GM19452 (cell line): Measurements from ENCODE around the gene CHPF.

ENCODE experiments used
- ATAC-seq: cut with Tn5 transposase; IDR thresholded peaks from one replicate; pipeline ENCODE4 v1.9.1; 2021; ENCODE audit not compliant: unreplicated experiment

The CHPF gene

GRCh38 chr2:219552382-219553167 is 9.0 kb upstream of the CHPF start:
- ATAC-seq, result peak; percentile 93

DNA sequence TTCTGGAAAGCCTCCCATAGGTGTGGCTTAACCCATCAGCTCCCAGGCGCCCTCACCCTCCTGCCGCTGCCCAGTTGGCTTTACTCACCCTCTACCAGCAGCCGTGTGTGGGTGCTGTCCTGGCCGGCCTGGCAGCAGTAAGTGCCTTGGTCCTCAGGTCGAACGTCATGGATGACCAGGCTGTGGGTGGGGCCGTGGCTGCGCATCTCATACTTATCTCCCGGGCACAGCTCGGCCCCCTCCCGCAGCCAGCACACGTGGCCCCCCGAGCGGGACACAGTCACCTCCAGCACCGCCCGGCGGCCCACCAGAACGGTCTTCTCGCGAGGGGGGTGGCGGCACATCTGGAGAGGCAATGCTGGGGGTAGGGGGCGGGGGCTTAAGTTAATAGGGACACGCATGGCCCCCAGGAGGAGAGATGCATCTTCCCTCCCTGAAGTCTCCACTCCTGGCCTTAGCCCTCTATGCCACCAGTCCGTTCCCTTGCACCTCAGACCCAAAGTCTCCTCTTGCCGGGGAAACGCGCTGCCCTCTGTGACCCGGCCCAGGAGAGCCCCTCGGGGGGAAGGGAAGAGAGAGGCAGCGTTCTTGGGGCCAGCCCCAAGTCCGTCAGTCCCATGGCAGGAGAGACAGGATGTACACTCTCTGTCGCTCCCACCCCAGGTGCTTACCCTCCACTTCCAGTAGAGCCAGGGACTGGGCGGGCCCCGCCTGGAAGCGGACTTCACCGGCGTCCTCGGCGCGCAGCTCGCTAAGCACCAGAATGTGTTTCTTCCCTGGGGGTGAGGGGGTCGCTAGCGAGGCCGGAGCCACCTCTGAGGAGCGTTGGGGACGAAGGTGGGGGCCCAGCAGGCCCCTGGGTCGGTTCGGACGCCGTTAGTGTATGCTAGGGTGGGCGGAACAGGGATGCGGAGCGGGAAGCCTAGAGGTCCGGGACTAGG is 8.1 kb upstream of the CHPF start:
- peak; percentile 19 for ATAC-seq

GRCh38 chr2:219549619-219550018 is 6.0 kb upstream of the CHPF start:
- ATAC-seq, result no peak

DNA sequence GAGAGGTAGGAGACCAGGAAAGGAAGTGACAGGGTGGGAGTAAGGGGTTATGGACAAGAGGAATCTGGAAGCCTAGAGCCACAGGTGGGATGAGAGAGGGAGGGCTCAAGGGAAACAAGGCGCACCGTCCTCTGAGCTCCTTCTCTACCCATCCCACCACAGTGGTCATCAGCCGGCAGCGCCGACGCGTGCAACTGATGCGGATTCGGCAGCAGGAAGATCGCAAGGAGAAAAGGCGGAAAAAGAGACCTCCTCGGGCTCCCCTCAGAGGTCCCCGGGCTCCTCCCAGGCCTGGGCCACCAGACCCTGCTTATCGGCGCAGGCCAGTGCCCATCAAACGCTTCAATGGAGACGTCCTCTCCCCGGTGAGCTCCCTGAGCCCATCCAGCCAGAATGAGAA is 5.4 kb upstream of the CHPF start:
- ATAC-seq, result no peak

DNA sequence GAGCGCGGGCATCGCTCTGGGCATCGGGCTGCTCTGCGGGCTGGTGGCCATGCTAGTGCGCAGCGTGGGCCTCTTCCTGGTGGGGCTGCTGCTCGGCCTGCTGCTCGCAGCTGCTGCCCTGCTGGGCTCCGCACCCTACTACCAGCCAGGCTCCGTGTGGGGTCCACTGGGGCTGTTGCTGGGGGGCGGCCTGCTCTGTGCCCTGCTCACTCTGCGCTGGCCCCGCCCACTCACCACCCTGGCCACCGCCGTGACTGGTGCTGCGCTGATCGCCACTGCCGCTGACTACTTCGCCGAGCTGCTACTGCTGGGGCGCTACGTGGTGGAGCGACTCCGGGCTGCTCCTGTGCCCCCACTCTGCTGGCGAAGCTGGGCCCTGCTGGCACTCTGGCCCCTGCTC is 4.0 kb upstream of the CHPF start:
- no peak for ATAC-seq

DNA sequence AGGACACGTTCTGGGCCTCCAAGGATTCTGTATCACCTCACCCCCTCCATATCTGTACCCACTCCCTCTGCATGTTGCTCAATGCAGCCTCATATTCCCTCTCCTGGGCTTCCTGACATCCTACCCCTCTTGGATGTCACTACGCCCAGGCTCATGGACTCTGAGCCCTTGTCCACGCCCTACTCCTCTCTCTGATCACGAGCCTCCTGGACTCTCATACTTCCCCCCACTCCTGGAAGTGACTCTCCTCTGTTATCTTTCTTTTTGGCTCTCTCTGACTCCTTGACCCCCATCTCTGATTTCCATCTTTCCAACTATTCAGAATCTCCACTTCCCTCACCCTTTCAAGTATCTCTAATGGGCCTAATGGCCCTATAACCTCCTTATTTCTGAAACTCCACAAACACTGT is 2.3 kb upstream of the CHPF start:
- ATAC-seq, result no peak

DNA sequence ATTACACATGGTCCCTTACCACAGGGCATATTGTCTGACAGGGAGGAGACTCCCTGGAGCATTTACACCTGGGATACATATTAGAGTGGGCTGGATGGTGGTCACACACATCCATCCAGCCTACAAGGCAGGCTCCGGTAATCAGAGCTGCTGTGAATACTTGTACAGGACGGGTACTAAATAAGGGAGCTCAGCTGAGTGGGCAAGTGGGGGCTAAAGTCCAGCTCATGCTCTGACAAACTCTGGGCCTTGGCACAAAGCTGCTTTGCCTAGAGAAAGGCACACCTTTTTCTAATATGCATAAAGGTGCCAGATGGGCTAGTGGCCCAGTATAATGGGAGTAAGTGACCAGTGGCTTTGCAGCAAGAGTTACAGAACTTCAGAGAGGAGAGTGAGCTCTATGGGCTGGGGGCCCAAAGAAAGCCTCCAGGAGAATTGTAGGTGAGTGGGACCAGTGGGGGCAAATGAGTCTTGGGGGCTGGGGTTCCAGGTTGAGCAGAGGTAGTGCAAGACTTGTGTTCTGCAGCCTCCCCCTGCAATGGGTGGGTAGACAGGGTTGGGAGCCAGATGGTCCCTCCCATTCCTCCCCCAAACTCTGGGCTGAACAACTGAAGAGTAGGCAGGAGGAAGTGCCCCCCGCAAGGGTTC is 1.8 kb upstream of the CHPF start:
- no peak for ATAC-seq

DNA sequence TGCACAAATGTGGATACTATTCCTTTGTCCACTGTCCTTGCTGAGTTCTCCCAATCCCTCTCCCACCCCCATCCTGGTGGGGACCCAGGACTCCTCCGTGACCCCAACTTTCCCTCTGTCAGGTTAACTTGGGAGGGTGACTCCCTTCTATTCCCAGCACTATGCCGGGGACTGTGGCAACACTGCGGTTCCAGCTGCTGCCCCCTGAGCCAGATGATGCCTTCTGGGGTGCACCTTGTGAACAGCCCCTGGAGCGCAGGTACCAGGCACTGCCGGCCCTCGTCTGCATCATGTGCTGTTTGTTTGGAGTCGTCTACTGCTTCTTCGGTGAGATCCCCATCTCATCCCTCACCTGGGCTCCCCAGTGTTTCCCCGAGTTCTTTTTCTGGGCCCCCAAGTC is 958 bp upstream of the CHPF start:
- no peak for ATAC-seq

DNA sequence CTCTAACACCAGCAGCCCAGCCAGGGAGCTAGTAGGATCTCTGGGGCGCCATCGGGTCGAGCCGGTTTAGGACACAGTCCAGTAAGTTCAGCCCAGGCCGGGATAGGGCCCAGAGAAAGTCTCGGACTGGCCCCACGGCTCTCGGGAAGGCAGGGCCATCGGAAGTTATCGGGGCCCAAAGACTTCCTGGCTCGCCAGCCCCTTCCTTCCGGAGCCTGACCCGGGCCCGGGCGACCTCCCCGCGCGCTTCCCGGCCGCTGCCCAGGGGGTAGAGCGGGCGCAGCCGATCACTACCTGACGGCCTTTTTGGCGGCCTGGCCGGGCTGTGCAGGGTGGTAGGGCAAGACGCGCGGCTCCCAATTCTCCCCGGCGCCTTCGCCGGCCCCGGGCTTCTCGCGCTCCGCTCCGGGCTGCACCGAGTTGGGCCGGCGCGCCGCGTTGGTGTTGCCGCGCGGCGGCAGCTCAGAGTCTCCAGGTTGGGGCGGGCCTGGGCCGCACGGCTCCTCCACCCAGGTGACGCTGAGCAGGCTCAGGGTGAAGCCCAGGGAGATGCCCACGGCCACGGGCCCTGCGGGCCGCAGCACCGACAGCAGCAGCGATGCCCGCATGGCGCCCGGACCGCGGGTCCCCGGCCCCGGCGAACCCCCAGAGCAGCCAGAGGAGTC is 546 bp downstream of the CHPF start:
- ATAC-seq, result peak; percentile 41

DNA sequence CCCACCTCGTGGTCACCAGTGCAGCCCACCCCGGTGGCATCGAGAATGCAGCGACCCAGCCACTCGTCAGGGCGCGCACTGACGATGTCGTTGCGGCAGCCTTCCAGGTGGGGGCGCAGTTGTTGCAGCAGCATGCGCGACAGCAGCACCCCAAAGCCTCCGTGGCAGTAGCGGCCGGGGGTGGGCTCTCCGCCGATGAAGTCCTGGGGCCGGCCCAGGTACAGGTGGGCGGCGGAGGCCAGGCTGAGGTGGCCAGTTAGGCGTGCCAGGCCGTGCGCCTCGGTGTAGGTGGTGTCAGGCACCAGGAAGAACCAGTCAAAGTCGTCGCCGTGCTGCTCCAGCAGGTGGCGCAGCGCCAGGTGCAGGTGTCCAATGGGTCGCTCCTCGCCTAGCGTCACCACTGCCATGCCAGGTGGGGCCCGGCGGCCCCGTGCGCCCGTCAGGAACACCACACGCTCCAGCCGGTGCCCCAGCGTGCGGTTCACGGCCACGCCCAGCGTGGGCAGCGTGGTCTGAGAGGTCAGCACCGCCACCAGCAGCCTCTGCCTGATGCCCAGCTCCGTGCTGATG is 1.9 kb downstream of the CHPF start:
- ATAC-seq, result peak; percentile 44

DNA sequence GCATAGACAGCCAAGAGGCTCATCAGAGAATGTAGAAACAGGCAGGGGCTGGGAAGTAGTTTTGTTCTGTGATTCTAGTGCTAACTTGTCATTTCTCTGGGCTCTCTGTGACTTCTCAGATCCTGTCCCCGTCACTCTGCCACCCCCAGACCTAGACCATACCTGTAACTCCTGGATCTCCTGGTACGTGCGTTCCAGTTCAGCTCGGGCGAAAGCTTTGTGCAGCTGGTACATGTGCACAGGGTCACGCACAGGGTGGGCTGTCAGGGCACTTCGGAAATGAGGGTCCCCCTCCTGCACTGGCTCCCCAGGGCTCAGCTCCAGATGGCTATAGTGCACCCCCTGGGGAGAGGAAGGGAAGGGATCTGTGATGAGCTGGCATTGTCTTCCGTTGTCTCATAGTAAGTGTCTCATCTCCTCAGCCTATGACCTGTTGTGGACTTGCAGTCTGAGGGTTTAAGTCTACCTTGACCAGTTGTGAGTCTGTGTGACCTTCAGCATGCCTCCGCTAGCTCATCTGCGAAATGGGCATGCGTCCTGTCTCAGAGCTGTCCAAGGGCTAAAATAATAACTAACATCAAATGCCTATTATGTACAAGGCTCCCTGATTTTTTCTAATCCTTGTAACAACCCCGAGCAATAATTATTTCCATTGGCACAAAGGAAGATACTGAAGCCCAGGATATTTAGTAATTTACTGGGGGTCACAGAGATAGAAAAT is 2.7 kb downstream of the CHPF start:
- ATAC-seq, result no peak

GRCh38 chr2:219539926-219540678 is 3.5 kb downstream of the CHPF start:
- no peak for ATAC-seq

GRCh38 chr2:219538956-219539788 is 4.4 kb downstream of the CHPF start:
- ATAC-seq, result no peak

DNA sequence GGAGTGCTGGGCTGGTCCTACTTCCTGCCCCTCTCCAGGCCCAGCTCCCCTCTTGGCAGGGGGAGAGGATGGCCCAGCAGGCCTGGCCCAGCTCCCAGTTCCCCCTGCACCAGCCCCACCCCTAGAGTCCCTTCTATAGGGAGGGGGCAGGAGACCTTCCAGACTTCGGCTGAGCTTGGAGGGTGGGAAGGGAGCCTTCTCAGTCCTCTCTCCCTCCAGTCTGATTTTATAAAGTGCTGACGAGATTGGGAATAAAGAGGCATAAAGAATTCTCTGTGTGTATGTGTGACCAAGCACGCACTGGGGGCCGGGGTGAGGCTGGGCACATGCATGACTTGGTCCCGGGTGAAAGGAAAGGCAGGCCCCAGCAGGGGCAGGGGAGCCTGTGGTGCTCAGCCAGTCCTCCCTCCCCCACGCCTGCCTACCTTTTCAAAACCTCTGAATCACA is 5.1 kb downstream of the CHPF start:
- ATAC-seq, result no peak

- no peak for ATAC-seq
These were observed 5.7 kb downstream of the CHPF start for GRCh38 chr2:219537657-219538488.

DNA sequence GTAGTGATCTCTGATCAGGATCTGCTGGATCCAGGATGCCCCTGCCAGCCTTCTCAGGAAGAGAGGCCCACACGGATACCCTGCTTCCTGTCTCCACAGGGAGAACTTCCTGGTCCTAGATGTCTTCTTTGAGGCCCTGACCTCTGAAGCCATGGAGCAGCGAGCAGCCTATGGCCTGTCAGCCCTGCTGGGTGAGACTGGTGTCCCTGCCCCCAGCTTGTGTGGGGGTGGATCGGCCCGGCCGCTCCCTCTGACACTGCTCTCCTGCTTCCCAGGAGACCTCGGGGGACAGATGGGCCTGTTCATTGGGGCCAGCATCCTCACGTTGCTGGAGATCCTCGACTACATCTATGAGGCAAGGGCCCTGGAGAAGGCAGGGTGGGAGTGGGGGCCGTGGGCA is 6.6 kb downstream of the CHPF start:
- ATAC-seq, result no peak

DNA sequence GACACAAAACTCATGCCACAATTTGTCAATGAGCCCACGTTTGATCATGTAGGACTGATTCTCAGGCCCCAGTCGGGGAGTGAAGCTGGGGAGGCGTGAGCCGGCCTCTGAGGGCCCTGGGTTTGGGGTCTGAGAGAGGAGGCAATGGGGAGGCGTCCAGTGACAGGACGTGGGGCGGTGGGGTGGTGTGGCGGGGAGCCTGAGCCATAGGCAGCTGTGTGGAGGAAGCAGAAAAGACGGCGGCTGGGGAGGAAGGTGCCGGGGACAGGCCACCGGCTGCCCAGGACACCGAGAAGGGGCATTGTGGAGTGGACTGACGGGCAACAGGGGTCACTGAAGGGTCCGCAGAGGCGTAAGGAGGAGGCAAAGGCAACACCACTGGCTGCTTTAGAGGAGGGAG is 7.2 kb downstream of the CHPF start:
- no peak for ATAC-seq
